Stimulated activated memory B cell treated with anti-CD40 and anti-IgM and Interleukin-4, amounts not matched to agents 10 μg/mL and 1 μg/mL and 100 μg/mL, for 72 hours (primary cell): Measurements from ENCODE around the gene ARID4B.
A peak's percentile ranks its signal among the peaks of the same experiment; 100 is the strongest.

ENCODE experiments used
- ATAC-seq: fragments of 150-1000 bp; cut with Tn5 transposase; 2 replicates; pipeline ENCODE4 v1.10.0; 2021
- H3K27ac Mint-ChIP-seq: one replicate; pipeline ENCODE4 v1.8.0; 2022; ENCODE audit warnings: mild to moderate bottlenecking, mixed read lengths
- H3K27me3 Mint-ChIP-seq: one replicate; pipeline ENCODE4 v1.8.0; 2022; ENCODE audit warnings: mixed read lengths
- H3K36me3 Mint-ChIP-seq: one replicate; pipeline ENCODE4 v1.8.0; 2022; ENCODE audit warnings: mixed read lengths
- H3K4me1 Mint-ChIP-seq: one replicate; pipeline ENCODE4 v1.8.0; 2022; ENCODE audit warnings: mixed read lengths
- H3K4me3 Mint-ChIP-seq: one replicate; pipeline ENCODE4 v1.8.0; 2022; ENCODE audit warnings: mild to moderate bottlenecking, moderate library complexity, mixed read lengths
- H3K9me3 Mint-ChIP-seq: one replicate; pipeline ENCODE4 v1.8.0; 2022; ENCODE audit warnings: mixed read lengths

Gene ARID4B

DNA sequence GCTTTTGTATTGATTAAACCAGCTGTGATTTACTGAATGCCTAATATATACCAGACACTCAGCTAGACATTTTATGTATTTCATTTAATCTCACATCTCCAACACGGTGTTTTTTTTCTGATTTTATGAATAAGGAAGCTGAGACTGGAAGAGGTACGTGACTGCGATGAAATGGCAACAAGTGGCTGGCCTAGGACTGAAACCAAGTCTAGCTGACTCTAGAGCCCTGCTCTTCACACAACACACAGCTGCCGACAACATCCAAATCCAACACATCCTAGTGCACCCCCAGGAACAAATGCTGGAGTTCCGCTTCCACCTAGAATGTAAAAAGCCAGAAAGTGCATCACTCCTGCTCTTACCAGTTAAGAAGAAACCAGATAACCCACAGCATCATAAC, 188.7 kb downstream of the ARID4B start:
- no peak overlapping the region for H3K4me3 Mint-ChIP-seq
- peaks cover 13% of the 10 kb centered on the region for H3K4me1 Mint-ChIP-seq
- H3K9me3 Mint-ChIP-seq = no peaks in the 10 kb centered on the region
- no peak for ATAC-seq
- H3K27ac Mint-ChIP-seq = peak overlapping the region; percentile 44
- peaks cover 64% of the 10 kb centered on the region for H3K36me3 Mint-ChIP-seq
- no peaks in the 10 kb centered on the region for H3K27me3 Mint-ChIP-seq

DNA sequence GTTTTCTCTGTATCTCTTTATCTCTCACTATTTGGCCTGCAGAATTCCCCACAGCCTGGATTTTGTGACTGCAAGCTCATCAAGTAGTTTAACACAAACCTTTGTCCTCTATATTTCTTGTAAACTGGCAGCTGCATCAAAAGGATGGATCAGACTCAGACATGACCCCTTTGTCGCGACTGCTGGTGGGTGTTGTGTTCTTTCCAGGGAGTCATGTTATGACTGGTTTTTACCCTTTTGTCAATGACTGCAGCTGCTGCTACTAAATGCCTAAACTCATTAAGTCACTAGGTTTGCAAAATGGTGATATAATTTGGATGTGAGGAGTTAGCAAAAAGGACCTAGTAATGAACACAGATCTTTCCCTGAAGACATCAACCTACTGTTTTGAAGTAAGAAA, 189.2 kb downstream of the ARID4B start:
- Mint-ChIP-seq H3K36me3 (peaks cover 69% of the 10 kb centered on the region), H3K27ac (peak overlapping the region; percentile 44)
- no peak for ATAC-seq

DNA sequence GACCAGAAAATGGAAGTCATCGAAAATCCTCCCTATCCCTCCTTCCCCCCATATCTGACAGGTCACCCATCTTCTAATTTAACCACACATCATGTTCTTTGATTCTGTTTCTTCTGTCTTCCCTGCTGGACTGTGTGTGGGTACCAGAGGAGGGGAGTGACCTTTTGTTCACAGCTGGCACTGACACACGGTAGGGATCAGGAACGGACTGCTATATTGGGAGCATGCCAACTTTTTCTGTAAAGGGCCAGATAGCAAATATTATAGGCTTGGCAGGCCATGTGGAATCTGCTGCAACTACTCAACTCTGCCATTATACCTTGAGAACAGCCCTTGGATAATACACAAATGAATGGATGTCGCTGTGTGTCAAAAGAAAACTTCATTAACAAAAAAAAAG, 191.9 kb downstream of the ARID4B start:
- Mint-ChIP-seq H3K27me3 (no peaks in the 10 kb centered on the region), H3K27ac (no peak overlapping the region), H3K9me3 (no peaks in the 10 kb centered on the region), H3K36me3 (peaks cover 77% of the 10 kb centered on the region), H3K4me3 (no peak overlapping the region), H3K4me1 (peaks cover 13% of the 10 kb centered on the region)
- no peak for ATAC-seq

More for the DNA sequence above, 189.2 kb downstream of the ARID4B start:
- peaks cover 13% of the 10 kb centered on the region for H3K4me1 Mint-ChIP-seq
- no peaks in the 10 kb centered on the region for H3K9me3 Mint-ChIP-seq
- H3K4me3 Mint-ChIP-seq = no peak overlapping the region
- H3K27me3 Mint-ChIP-seq = no peaks in the 10 kb centered on the region

DNA sequence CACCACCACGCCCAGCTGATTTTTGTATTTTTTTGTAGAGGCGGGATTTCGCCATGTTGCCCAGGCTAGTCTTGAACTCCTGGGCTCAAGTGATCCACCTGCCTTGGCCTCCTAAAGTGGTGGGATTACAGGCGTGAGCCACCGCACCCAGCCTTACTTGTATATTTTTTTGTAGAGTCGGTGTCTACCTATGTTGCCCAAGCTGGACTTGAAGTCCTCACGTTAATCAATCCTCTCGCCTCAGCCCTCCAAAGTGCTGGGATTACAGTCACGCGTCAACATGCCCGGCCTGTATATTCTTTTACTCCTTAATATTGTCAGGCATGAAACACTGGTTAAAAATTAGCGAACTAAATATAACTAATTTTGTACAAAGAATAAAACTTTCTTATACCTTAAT, 193.8 kb downstream of the ARID4B start:
- peaks cover 68% of the 10 kb centered on the region for H3K36me3 Mint-ChIP-seq
- no peak for ATAC-seq

DNA sequence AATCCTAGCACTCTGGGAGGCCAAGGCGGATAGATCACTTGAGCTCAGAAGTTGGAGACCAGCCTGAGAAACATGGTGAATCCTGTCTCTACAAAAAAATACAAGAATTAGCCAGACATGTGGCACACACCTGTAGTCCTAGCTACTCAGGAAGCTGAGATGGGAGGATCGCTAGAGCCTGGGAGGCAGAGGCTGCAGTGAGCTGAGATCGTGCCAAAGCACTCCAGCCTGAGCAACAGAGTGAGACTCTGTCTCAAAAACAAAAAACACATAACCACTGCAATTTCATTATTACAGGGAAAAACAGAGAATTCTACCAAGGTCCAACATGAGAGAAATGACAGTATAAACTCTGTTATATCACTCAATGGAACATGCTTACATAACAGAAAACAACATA, 194.9 kb downstream of the ARID4B start:
- no peaks in the 10 kb centered on the region for H3K9me3 Mint-ChIP-seq
- peaks cover 57% of the 10 kb centered on the region for H3K36me3 Mint-ChIP-seq
- H3K27ac Mint-ChIP-seq = no peak overlapping the region
- no peak overlapping the region for H3K4me3 Mint-ChIP-seq
- H3K4me1 Mint-ChIP-seq = peaks cover 6% of the 10 kb centered on the region
- H3K27me3 Mint-ChIP-seq = no peaks in the 10 kb centered on the region
- no peak for ATAC-seq

More for the DNA sequence above, 193.8 kb downstream of the ARID4B start:
- H3K4me1 Mint-ChIP-seq = peaks cover 7% of the 10 kb centered on the region
- H3K4me3 Mint-ChIP-seq = no peak overlapping the region
- H3K27me3 Mint-ChIP-seq = no peaks in the 10 kb centered on the region
- H3K9me3 Mint-ChIP-seq = no peaks in the 10 kb centered on the region
- H3K27ac Mint-ChIP-seq = no peak overlapping the region

DNA sequence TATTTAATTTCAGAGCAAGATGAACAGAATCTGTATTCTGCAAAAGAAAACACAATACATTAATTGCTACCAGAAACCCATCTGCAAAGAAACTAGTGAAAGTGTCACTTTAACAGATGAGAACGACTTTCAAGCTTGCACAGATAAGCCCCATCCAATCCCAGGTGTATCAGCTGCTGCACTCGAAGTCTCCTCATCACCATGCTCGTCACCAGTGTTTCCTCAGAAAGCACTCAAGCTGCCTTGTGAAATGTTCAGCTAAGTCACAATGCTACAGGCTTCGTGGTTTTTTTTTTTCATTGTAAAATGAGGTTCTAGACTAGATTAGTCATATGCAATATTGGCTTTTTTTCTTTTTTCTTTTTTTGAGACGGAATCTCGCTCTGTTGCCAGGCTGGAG, 196.0 kb downstream of the ARID4B start:
- H3K27me3 Mint-ChIP-seq = no peaks in the 10 kb centered on the region
- peaks cover 14% of the 10 kb centered on the region for H3K4me1 Mint-ChIP-seq
- no peak overlapping the region for H3K27ac Mint-ChIP-seq
- H3K9me3 Mint-ChIP-seq = no peaks in the 10 kb centered on the region
- no peak for ATAC-seq
- H3K4me3 Mint-ChIP-seq = no peak overlapping the region
- H3K36me3 Mint-ChIP-seq = peaks cover 48% of the 10 kb centered on the region

DNA sequence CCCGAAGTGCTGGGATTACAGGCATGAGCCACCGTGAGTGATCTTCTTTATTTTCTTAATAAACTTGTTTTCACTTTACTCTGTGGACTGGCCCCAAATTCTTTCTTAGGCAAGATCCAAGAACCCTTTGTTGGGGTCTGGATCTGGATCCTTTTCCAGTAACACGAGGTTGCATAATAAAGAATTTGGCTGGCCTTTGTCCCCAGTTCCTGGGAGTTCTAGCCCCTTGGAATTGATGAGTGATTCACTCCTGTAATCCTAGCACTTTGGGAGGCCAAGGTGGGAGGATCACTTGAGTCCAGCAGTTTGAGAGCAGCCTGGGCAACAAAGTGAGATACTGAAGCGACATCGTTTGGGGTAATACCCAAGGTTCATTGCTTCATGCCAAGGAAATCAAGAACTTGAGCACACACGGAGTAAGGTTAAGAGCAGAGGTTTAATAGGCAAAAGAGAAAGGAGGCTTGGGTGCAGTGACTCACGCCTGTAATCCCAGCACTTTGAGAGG, 197.2 kb downstream of the ARID4B start:
- Mint-ChIP-seq H3K4me3 (no peak overlapping the region), H3K4me1 (peaks cover 25% of the 10 kb centered on the region), H3K27me3 (no peaks in the 10 kb centered on the region), H3K36me3 (peaks cover 47% of the 10 kb centered on the region), H3K9me3 (no peaks in the 10 kb centered on the region), H3K27ac (peak overlapping the region; percentile 95)
- ATAC-seq = no peak

DNA sequence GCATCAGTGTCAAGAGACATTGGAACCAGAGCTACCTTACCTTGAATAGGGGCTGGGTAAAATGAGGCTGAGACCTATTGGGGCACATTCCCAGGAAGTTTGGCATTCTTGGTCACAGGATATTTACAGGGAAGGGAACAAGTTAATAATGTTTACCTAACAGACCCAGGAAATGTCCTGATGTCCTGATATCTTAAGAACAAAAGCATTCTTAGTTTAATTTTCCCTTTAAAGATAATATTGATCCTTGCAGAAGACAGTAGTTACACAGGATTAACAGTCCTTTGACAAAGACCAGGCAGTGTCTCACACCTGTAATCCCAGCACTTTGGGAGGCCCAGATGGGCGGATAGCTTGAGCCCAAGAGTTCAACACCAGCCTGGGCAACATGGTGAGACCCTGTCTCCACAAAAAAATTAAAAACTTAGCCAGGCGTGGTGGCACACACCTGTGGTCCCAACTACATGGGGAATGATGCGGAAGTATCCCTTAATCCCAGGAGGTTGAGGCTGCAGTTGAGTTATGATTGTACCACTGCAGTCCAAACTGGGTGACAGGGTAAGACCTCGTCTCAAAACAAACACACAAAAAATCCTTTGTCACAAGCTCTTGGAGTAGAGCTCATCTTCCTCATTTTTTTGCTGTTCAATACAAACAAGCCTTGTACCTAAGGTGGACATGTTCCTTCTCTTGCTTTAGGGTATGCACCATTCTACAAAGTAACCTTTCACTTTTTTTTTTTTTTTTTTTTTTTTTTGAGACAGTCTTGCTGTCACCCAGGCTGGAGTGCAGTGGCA, 198.0 kb downstream of the ARID4B start:
- peaks cover 42% of the 10 kb centered on the region for H3K36me3 Mint-ChIP-seq
- H3K27me3 Mint-ChIP-seq = no peaks in the 10 kb centered on the region
- H3K4me3 Mint-ChIP-seq = no peak overlapping the region
- peaks cover 33% of the 10 kb centered on the region for H3K4me1 Mint-ChIP-seq
- no peak for ATAC-seq
- H3K9me3 Mint-ChIP-seq = no peaks in the 10 kb centered on the region
- H3K27ac Mint-ChIP-seq = peak overlapping the region; percentile 95

DNA sequence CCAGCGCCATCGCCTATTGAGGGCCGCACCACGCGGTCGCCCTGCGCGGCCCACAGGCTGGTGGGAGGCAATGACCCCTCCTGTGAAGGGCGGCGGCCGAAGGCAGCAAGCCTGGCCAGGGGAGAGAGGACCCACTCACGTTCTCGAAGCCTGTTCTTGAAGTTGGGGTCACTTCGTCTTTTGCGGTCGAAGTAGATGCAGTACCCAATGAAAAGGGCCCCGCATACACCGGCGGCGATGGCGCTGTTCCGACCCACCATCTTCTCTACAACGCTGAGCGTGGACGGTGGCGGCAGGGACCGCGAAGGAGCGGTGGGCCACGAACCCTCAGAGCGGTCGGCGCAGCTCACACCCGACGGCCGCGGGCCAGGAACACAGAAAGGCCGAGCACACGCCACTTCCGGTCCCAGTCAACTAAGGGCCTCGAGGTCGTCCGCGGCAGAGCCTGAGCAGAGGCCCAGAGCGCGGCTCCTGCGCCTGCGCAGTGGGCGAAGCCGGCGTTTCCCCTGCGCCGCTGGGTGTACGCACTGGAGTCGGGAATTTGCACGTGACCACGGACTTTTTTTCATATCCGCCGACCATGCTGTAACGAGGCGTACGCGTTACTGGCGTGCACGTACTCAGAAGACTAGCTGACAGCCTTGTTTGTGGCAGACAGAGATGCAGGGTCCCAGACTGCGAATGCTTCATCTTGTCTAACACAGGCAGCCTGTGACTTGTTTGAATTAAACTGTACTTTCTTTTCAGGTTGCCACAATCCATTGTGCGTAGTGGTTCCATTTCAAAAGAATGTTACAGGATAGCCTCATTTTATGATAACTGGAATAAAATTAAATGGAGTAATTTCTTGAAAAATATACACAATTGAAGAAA, 199.3 kb downstream of the ARID4B start, which contains the start of gene TOMM20:
TSS of gene TOMM20 (minus strand) at position 382 of the 873 bp plus-strand sequence. CDS start at position 260, 122 bp downstream.
- no peaks in the 10 kb centered on the region for H3K9me3 Mint-ChIP-seq
- peak; percentile 97 for ATAC-seq
- H3K27me3 Mint-ChIP-seq = no peaks in the 10 kb centered on the region
- H3K4me1 Mint-ChIP-seq = peaks cover 43% of the 10 kb centered on the region
- H3K27ac Mint-ChIP-seq = peak within 1 kb of the TSS; percentile 95
- H3K4me3 Mint-ChIP-seq = peak within 1 kb of the TSS; percentile 98
- peaks cover 33% of the 10 kb centered on the region for H3K36me3 Mint-ChIP-seq

DNA sequence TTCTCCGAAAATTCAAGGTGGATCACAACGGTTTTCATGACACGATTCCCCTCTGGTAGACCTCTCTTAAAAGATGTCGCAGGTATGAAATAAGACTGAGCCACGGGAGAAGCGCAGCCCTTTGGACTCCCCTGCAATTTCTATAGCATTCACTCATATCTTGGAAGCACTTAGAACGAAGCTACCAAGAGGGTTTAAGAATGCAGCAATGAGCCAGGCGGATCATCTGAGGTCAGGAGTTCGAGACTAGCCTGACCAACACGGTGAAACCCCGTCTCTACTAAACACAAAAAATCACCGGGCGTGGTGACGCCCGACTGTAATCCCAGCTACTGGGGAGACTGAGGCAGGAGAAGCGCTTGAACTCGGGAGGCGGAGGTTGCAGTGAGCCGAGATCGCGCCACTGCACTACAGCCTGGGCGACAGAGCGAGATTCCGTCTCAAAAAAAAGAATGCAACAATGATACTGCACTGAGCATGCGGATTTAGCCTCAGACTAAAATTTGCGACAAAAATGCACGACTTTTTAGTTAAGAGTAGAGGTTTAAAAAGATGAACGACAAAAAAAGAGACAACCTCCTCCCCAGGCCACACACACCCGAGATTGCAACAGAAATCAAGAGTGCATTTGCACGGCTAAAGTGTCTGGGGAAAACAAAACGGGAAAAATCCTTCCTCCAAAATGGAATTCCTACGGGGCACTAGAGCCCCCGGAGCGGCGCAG, 200.1 kb downstream of the ARID4B start:
- Mint-ChIP-seq H3K27ac (peak overlapping the region; percentile 95), H3K4me3 (peak overlapping the region; percentile 98), H3K36me3 (peaks cover 30% of the 10 kb centered on the region), H3K27me3 (no peaks in the 10 kb centered on the region), H3K4me1 (peaks cover 51% of the 10 kb centered on the region), H3K9me3 (no peaks in the 10 kb centered on the region)
- ATAC-seq = peak; percentile 10

DNA sequence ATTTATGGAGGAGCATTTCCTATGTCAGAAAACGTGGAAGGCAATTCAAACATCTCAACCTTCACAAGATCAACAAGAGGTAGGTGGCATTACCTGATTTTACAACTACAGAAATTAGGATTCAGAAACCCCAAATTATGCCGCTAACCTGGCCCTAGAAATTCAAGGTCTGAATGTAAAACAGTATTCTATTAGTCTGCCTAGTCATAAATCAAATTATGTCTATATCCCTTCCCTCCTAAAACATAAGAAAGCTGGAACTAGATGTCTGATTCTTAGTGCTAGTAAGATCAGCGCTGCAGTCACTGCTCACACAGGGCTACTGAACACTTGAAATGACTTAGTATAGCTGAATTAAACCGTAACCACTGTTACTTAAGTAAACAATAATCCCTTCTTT, 200.8 kb downstream of the ARID4B start:
- H3K4me1 Mint-ChIP-seq = peaks cover 56% of the 10 kb centered on the region
- H3K4me3 Mint-ChIP-seq = peak overlapping the region; percentile 98
- H3K27ac Mint-ChIP-seq = peak overlapping the region; percentile 95
- peaks cover 29% of the 10 kb centered on the region for H3K36me3 Mint-ChIP-seq
- H3K9me3 Mint-ChIP-seq = no peaks in the 10 kb centered on the region
- no peak for ATAC-seq
- no peaks in the 10 kb centered on the region for H3K27me3 Mint-ChIP-seq

DNA sequence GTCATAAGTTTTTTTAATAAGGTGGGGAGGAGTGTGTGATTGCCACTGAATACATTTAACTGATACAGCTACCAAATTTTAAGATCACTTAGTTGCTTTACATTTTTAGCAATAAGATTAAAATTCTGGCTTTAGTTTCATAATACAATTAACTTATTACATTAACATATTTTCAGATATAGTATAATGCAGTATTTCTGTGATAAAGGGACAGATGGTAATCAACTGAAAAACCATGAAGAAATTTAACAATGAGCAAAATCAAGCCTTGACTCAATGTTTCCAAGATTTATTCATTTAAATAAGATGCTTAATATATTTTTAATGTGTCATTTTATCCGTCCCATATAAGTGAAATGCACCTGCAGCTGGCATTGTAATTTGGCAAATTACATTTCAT, 203.3 kb downstream of the ARID4B start:
- no peaks in the 10 kb centered on the region for H3K9me3 Mint-ChIP-seq
- peaks cover 35% of the 10 kb centered on the region for H3K36me3 Mint-ChIP-seq
- H3K27me3 Mint-ChIP-seq = no peaks in the 10 kb centered on the region
- H3K27ac Mint-ChIP-seq = no peak overlapping the region
- peaks cover 62% of the 10 kb centered on the region for H3K4me1 Mint-ChIP-seq
- ATAC-seq = no peak
- no peak overlapping the region for H3K4me3 Mint-ChIP-seq

DNA sequence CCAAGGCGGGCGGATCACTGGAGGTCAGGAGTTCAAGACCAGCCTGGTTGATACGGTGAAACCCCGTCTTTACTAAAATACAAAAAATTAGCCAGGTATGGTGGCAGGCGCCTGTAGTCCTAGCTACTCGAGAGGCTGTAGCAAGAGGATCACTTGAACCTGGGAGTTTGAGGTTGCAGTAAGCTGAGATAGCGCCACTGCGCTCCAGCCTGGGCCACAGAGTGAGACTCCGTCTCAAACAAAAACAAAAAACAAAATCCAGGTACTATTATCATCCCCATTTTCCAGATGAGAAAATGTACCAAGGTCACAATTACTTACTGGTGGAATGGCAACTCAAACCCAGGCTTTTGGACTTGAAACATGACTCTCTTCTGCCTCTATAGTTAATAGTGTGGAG, 203.9 kb downstream of the ARID4B start:
- Mint-ChIP-seq H3K4me1 (peaks cover 61% of the 10 kb centered on the region), H3K36me3 (peaks cover 36% of the 10 kb centered on the region), H3K4me3 (no peak overlapping the region), H3K27ac (no peak overlapping the region), H3K27me3 (no peaks in the 10 kb centered on the region), H3K9me3 (no peaks in the 10 kb centered on the region)
- ATAC-seq = no peak

DNA sequence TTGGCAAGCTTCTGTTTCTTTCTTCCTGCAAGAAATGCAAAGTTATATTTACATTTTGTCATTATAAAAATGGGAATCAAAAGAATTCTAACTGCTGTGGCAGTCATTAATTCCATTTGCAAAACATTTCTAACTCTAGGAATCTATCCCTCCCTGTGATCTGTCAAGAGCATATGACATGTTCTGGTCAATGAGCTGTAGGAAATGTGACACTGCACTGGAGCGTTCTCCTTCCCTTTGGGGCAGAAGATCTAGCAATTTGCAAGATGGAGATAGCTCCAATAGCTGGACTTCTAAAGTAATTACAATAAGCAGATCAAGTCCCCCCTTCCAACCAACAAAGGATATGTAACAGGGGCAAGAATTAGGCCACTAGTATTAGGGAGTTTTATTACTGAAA, 205.6 kb downstream of the ARID4B start:
- H3K4me3 Mint-ChIP-seq = no peak overlapping the region
- H3K27me3 Mint-ChIP-seq = no peaks in the 10 kb centered on the region
- H3K4me1 Mint-ChIP-seq = peaks cover 50% of the 10 kb centered on the region
- no peak for ATAC-seq
- H3K27ac Mint-ChIP-seq = no peak overlapping the region
- no peaks in the 10 kb centered on the region for H3K9me3 Mint-ChIP-seq
- H3K36me3 Mint-ChIP-seq = peaks cover 49% of the 10 kb centered on the region
